SK-N-SH (cell line): ENCODE results near the gene KCNQ4. TPM values are rescaled to one million over a fixed set of nuclear protein-coding genes. Genes with fewer than 3 reads are reported as not detected.
A peak's percentile ranks its signal among the peaks of the same experiment; 100 is the strongest.

Experiments used
- CTCF ChIA-PET: fragments of 300-600, 350-600 bp; formaldehyde crosslinking; extraction: SDS; loops from one replicate; lab custom pipeline; 2021; lab: Yijun Ruan, JAX
- POLR2A ChIA-PET: fragments of 350-600 bp; sonication (Branson Sonifier 250); formaldehyde crosslinking; extraction: SDS; loops from one replicate; lab custom pipeline; 2020; ENCODE audit warnings: antibody characterized with exemption, inconsistent platforms; lab: Yijun Ruan, JAX
- DNase-seq: peaks from one replicate; pipeline ENCODE4 v3.0.0; 2012
- H2AFZ ChIP-seq: fragments of 200-600 bp; sonication (generic); 2 replicates; pipeline ENCODE4 v1.8.1; 2016; ENCODE audit warnings: antibody characterized with exemption, mild to moderate bottlenecking, low read depth
- H3F3A ChIP-seq: fragments of 200-600 bp; sonication (generic); replicated peaks from 2 replicates; pipeline ENCODE3; 2016; ENCODE audit warnings: antibody characterized with exemption, mild to moderate bottlenecking; ENCODE audit not compliant: insufficient read depth
- H3K27ac ChIP-seq, 2 experiments: fragments of 200-500 bp in 1 of 2; fragments of 200-600 bp in 1 of 2; sonication (Bioruptor generic) in 1 of 2; sonication (generic), shearing (Covaris generic) in 1 of 2; 2 replicates each; pipeline versions ENCODE4 v1.5.1 to v1.6.1; 2014 to 2016; ENCODE audit warnings: low read depth in 2 of 2, inconsistent platforms in 1 of 2, low read length in 1 of 2, mild to moderate bottlenecking in 1 of 2, mixed read lengths in 1 of 2
- H3K27me3 ChIP-seq: fragments of 200-600 bp; sonication (generic), shearing (Covaris generic); 2 replicates; pipeline ENCODE4 v1.6.1; 2016; ENCODE audit warnings: mixed run types; ENCODE audit not compliant: insufficient read depth
- H3K36me3 ChIP-seq, 2 experiments: fragments of 200-500 bp in 1 of 2; fragments of 200-600 bp in 1 of 2; sonication (Bioruptor generic) in 1 of 2; sonication (generic) in 1 of 2; replicated peaks in 1 of 2; 2 replicates each; pipeline versions ENCODE3 to v1.5.1; 2014 to 2016; ENCODE audit warnings: low read length in 1 of 2, mild to moderate bottlenecking in 1 of 2; ENCODE audit not compliant: insufficient read depth in 2 of 2, control insufficient read depth in 1 of 2
- H3K4me1 ChIP-seq, 2 experiments: fragments of 200-500 bp in 1 of 2; fragments of 200-600 bp in 1 of 2; sonication (Bioruptor generic) in 1 of 2; sonication (generic), shearing (Covaris generic) in 1 of 2; 2 replicates each; pipeline versions ENCODE4 v1.5.1 to v1.6.1; 2014 to 2016; ENCODE audit warnings: low read depth in 1 of 2, low read length in 1 of 2, mixed run types in 1 of 2; ENCODE audit not compliant: insufficient read depth in 2 of 2, control insufficient read depth in 1 of 2
- H3K4me2 ChIP-seq: fragments of 200-600 bp; sonication (generic), shearing (Covaris generic); 2 replicates; pipeline ENCODE4 v1.6.1; 2017; ENCODE audit warnings: mixed run types
- H3K4me3 ChIP-seq, 2 experiments: fragments of 200-500 bp in 1 of 2; fragments of 200-600 bp in 1 of 2; sonication (Bioruptor generic) in 1 of 2; sonication (generic), shearing (Covaris generic) in 1 of 2; 2 replicates each; pipeline versions ENCODE4 v1.5.1 to v1.8.1; 2014 to 2016; ENCODE audit warnings: low read depth in 2 of 2, inconsistent platforms in 1 of 2, low read length in 1 of 2, mild to moderate bottlenecking in 1 of 2, mixed read lengths in 1 of 2, moderate library complexity in 1 of 2
- H3K79me2 ChIP-seq: fragments of 200-600 bp; sonication (generic); 2 replicates; pipeline ENCODE4 v1.8.1; 2017; ENCODE audit warnings: mild to moderate bottlenecking; ENCODE audit not compliant: insufficient read depth
- H3K9ac ChIP-seq: fragments of 200-600 bp; sonication (generic); 2 replicates; pipeline ENCODE4 v1.6.1; 2017; ENCODE audit warnings: mixed run types
- H3K9me2 ChIP-seq: fragments of 200-600 bp; sonication (generic); 2 replicates; pipeline ENCODE4 v1.6.1; 2017; ENCODE audit warnings: mixed run types
- H3K9me3 ChIP-seq: fragments of 200-600 bp; sonication (generic); 2 replicates; pipeline ENCODE4 v1.6.1; 2017; ENCODE audit warnings: mixed run types, mild to moderate bottlenecking, moderate library complexity
- H4K20me1 ChIP-seq: fragments of 200-600 bp; sonication (generic); 2 replicates; pipeline ENCODE4 v1.6.1; 2017; ENCODE audit warnings: mild to moderate bottlenecking, mixed run types; ENCODE audit not compliant: insufficient read depth
- GATA2 ChIP-seq: sonication (generic); formaldehyde crosslinking; IDR thresholded peaks from 2 replicates; pipeline ENCODE4 v1.5.0; 2020; ENCODE audit warnings: mild to moderate bottlenecking, missing genetic modification reagents
- MXI1 ChIP-seq: IDR thresholded peaks from 2 replicates; pipeline ENCODE4 v1.6.1; 2012; ENCODE audit warnings: mild to moderate bottlenecking, low read depth, low read length, improper control_type of control experiment
- NFIC ChIP-seq: IDR thresholded peaks from 2 replicates; pipeline ENCODE4 v1.4.0; 2012; ENCODE audit warnings: borderline replicate concordance
- NRF1 ChIP-seq: IDR thresholded peaks from 2 replicates; pipeline ENCODE4 v1.6.1; 2012; ENCODE audit warnings: low read depth, mild to moderate bottlenecking, low read length
- POLR2AphosphoS5 ChIP-seq: IDR thresholded peaks from 2 replicates; pipeline ENCODE4 v1.6.1; 2012; ENCODE audit warnings: low read depth, low read length
- RCOR1 ChIP-seq: fragments of 150-350 bp; IDR thresholded peaks from 2 replicates; pipeline ENCODE4 v1.6.1; 2017; ENCODE audit warnings: antibody characterized with exemption, low read length
- RFX5 ChIP-seq: IDR thresholded peaks from 2 replicates; pipeline ENCODE4 v1.6.1; 2012; ENCODE audit warnings: mild to moderate bottlenecking, improper control_type of control experiment, low read length
- WGBS: methylation state at CpG from one replicate; pipeline ENCODE4 v1.1.6; 2017; ENCODE audit warnings: low lambda C conversion rate; 5-methylcytosine and 5-hydroxymethylcytosine counted together
- polyA plus RNA-seq, 3 experiments: library from polyadenylated mRNA; depleted of rRNA; stranded (reverse); fragments of >200 nt; gene quantifications; 2 replicates each; pipeline ENCODE4 v1.2.3, GENCODE V29; 2012
- TF ChIP-seq, protein P1 (sequence below): IDR thresholded peaks from 2 replicates; pipeline ENCODE4; 2012
- TF ChIP-seq, protein P2 (sequence below): IDR thresholded peaks from 2 replicates; pipeline ENCODE4 v1.4.0; 2012; ENCODE audit warnings: low read depth

Gene KCNQ4
- 0.05 and 0.15 TPM in 2 replicates for polyA plus RNA-seq (2012; rRNA removed)
- polyA plus RNA-seq (2012; cell fraction: cytosol; rRNA removed), result 0.03 and 0.05 TPM in 2 replicates
- 0.43 and 0.44 TPM in 2 replicates for polyA plus RNA-seq (2012; cell fraction: nucleus; rRNA removed)

DNA sequence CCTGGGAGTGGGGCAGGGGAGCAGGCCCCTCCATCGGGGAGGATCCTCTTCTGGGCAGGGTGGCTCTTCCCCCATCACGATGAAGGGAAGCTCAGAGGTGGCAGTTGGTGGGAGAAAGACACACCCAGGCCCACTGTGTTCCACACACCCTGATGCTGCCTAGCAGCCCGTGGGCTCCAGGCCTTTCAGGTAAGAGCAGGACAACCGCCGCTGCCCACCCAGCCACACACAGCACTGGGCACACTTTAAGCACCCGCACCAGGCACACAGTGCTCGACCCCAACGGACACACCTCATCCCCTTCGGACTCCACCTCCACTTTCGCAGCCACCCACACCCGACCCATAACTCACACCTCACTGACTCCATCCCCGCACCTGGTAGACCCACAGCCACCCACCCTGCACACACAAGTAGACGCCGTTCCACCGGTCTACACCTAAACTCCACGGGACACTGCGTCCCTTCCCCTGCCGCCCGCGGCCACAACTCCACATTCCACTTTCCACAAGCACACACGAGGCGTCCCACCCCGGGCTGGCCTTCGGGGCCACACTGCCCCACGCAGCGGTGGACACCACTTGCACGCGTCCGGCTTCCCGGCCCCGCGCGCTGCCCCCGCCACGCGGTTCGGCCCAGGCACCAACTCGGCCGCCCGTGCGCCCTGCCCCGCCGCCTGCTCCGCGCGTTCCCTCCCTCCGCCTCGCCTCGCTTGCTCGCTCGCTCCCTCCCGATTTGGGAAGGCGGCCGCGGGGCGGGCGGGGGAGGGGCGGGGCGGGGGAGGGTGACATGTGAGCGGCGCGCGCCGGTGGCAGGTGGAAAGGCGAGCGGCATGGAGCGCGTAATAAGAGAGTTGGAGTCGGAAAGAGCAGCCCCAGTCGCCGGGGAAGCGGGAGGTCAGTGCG lies at the start of gene KCNQ4:
KCNQ4 (plus strand) TSS at position 787 of the 905 bp plus-strand sequence. CDS start 307 bp downstream, outside the sequence.
- peak within 1 kb of the TSS; percentile 26 to 37; a peak in 3 of 4 replicates for H3K4me3 ChIP-seq
- peaks cover 0 to 7% of the 10 kb centered on the region in 2 experiments; a peak in 1 of 4 replicates for H3K4me1 ChIP-seq
- 35% methylated on average over 28 of the region's 73 CpGs for WGBS
- DNase-seq, result peak; percentile 80
- H3K4me2 ChIP-seq, result peak within 1 kb of the TSS; percentile 59; the same call in 1 of the 2 replicates
- H3K36me3 ChIP-seq, result no peaks in the 10 kb centered on the region
- ChIA-PET POLR2A (interaction anchor here (1.2 kb wide), 1 partner anchor 13 kb away, joined by 3 read pairs; no protein-coding TSS in a partner anchor), CTCF (interaction anchor here (0.6 to 2.4 kb wide), 5 partner anchors 9 to 67 kb away, joined by 3 to 17 read pairs (median 7); no protein-coding TSS in a partner anchor)
- no peaks in the 10 kb centered on the region for H4K20me1 ChIP-seq
- H3K9me3 ChIP-seq, result no peaks in the 10 kb centered on the region
- H3K79me2 ChIP-seq, result no peaks in the 10 kb centered on the region
- no peak within 1 kb of the TSS for H3K27ac ChIP-seq
- no peaks in the 10 kb centered on the region for H3K9me2 ChIP-seq
- no peak within 1 kb of the TSS for H3K9ac ChIP-seq
- no peak within 1 kb of the TSS for H2AFZ ChIP-seq
- TF ChIP-seq, protein P1, sequence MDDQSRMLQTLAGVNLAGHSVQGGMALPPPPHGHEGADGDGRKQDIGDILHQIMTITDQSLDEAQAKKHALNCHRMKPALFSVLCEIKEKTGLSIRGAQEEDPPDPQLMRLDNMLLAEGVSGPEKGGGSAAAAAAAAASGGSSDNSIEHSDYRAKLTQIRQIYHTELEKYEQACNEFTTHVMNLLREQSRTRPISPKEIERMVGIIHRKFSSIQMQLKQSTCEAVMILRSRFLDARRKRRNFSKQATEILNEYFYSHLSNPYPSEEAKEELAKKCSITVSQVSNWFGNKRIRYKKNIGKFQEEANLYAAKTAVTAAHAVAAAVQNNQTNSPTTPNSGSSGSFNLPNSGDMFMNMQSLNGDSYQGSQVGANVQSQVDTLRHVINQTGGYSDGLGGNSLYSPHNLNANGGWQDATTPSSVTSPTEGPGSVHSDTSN, result no peak
- 0 out of 2 replicates have a peak, but pooled peaks have one; percentile 19 for TF ChIP-seq MXI1
- TF ChIP-seq POLR2AphosphoS5, result no peak
- TF ChIP-seq, all 33 proteins: peak for 1
- Histone ChIP-seq H3F3A (no peaks in the 10 kb centered on the region), H3K27me3 (no peaks in the 10 kb centered on the region)

DNA sequence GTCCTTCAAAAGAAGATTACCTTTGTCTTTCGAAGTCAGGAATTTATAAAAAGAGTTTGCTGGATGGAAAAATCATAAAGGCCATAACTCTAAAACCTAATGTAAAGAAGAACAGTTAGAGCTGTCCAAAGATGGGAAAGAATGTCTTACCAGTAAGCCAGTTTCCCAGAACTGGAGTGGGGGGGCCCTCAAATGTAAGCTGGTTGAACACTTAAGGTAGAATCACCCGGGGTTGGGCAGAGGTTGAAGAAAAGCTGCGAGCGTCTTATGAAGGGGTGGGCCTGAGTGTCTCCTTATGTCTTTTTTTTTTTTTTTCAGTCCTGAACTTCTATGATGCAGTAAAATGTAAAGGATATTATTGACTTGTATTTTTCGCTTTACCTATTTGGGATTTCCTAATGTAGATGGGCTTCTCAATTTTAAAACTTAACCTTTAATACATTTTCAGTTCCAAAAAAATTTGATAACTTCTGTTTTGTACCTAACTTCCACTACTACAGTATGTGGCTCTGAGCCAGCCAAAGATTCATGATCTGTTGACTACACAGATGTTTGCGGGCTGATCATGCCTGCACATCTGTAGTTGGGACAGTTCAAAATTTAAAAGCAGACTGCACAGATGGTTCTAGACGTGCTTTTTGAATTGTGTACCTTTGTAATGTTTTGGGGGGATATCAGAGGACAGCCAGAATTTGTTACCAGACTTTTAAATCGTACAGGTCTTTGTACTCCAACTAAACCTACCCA lies 48.5 kb upstream of the KCNQ4 start:
- no peak overlapping the region for H3K4me3 ChIP-seq
- WGBS, result 95% methylated on average over 8 of the region's 8 CpGs
- no peak for DNase-seq
- H3K9me3 ChIP-seq, result no peaks in the 10 kb centered on the region
- TF ChIP-seq NFIC (no peak), RCOR1 (no peak), GATA2 (CRISPR knock-in tag) (no peak), RFX5 (no peak), NRF1 (no peak)
- TF ChIP-seq, protein P2, sequence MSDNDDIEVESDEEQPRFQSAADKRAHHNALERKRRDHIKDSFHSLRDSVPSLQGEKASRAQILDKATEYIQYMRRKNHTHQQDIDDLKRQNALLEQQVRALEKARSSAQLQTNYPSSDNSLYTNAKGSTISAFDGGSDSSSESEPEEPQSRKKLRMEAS, result no peak
- TF ChIP-seq, protein P1, result no peak
- peaks cover 81% of the 10 kb centered on the region for H3K79me2 ChIP-seq
- H3K9ac ChIP-seq, result no peak overlapping the region
- H3K9me2 ChIP-seq, result no peaks in the 10 kb centered on the region
- no peak overlapping the region for H2AFZ ChIP-seq
- H4K20me1 ChIP-seq, result no peaks in the 10 kb centered on the region
- ChIA-PET CTCF (interaction anchor here (0.6 to 0.9 kb wide), 4 partner anchors 15 to 215 kb away, joined by 3 read pairs; no protein-coding TSS in a partner anchor), POLR2A (no interaction called here)
- no peak overlapping the region for H3K27ac ChIP-seq
- H3K4me1 ChIP-seq, result no peaks in the 10 kb centered on the region
- peaks cover 5% of the 10 kb centered on the region for H3F3A ChIP-seq
- H3K4me2 ChIP-seq, result no peak overlapping the region
- no peaks in the 10 kb centered on the region for H3K27me3 ChIP-seq
- peaks cover 10 to 15% of the 10 kb centered on the region in 2 experiments for H3K36me3 ChIP-seq
